Measurements from ENCODE around the gene RBM33. TPM values are rescaled to one million over a fixed set of nuclear protein-coding genes. Genes with fewer than 3 reads are reported as not detected.

Gene RBM33
- total RNA-seq, 1 donor from 2014 or later = 30.8 TPM

DNA sequence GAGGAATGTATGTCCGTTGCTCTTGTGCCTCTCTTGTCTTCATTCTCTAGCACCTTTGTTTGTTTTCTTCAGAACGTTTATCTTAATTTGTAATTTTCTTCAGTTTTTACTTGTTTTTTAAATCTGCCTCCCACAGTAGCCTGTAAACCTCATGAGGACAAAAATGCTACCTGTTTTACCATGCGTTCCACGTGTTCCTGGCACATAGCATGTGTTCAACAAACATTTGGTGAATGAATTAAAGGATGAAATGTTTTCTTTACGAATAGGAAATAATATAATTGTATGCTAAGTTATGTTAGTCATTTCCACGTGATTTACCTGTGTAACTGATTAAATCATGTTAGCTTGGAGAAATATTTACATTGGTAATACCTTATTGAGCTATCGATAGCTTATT is 2.2 kb downstream of the RBM33 start:
- intact Hi-C loops (cut with micrococcal nuclease) = no loop called here
- peak overlapping the region; percentile 96 for H3K4me3 ChIP-seq

GRCh38 chr7:155647302-155647701 is 2.8 kb downstream of the RBM33 start:
- H3K9me3 ChIP-seq (replicated peaks) = peaks cover 20% of the 10 kb centered on the region
- intact Hi-C loops (cut with micrococcal nuclease) = no loop called here
- peaks cover 25% of the 10 kb centered on the region for H3K36me3 ChIP-seq
- peaks cover 60% of the 10 kb centered on the region for H3K4me1 ChIP-seq
- H3K27me3 ChIP-seq (ENCODE audit: low read depth) = no peaks in the 10 kb centered on the region
- no peak for TF ChIP-seq CTCF (IDR thresholded peaks at IDR 0.05; ENCODE audit: borderline replicate concordance)
- H3K27ac ChIP-seq (replicated peaks) = no peak overlapping the region
- no peak overlapping the region for H3K4me3 ChIP-seq
- DNase-seq = no peak

More for the DNA sequence above, 2.2 kb downstream of the RBM33 start:
- no peak overlapping the region for H3K27ac ChIP-seq (replicated peaks)
- H3K9me3 ChIP-seq (replicated peaks) = peaks cover 20% of the 10 kb centered on the region
- peaks cover 29% of the 10 kb centered on the region for H3K36me3 ChIP-seq
- H3K27me3 ChIP-seq (ENCODE audit: low read depth) = no peaks in the 10 kb centered on the region
- TF ChIP-seq CTCF (IDR thresholded peaks at IDR 0.05; ENCODE audit: borderline replicate concordance) = no peak
- DNase-seq = no peak
- peaks cover 56% of the 10 kb centered on the region for H3K4me1 ChIP-seq

GRCh38 chr7:155647734-155648133 is 3.3 kb downstream of the RBM33 start:
- H3K4me1 ChIP-seq = peaks cover 63% of the 10 kb centered on the region
- peaks cover 20% of the 10 kb centered on the region for H3K9me3 ChIP-seq (replicated peaks)
- intact Hi-C loops (cut with micrococcal nuclease) = no loop called here
- H3K27me3 ChIP-seq (ENCODE audit: low read depth) = no peaks in the 10 kb centered on the region
- H3K27ac ChIP-seq (replicated peaks) = no peak overlapping the region
- H3K4me3 ChIP-seq = no peak overlapping the region
- no peak for DNase-seq
- peaks cover 25% of the 10 kb centered on the region for H3K36me3 ChIP-seq
- no peak for TF ChIP-seq CTCF (IDR thresholded peaks at IDR 0.05; ENCODE audit: borderline replicate concordance)

- Histone ChIP-seq H3K27me3 (ENCODE audit: low read depth) (no peaks in the 10 kb centered on the region), H3K4me1 (peaks cover 64% of the 10 kb centered on the region), H3K27ac (replicated peaks) (no peak overlapping the region), H3K36me3 (peaks cover 25% of the 10 kb centered on the region), H3K9me3 (replicated peaks) (peaks cover 20% of the 10 kb centered on the region), H3K4me3 (no peak overlapping the region)
- DNase-seq = no peak
- no peak for TF ChIP-seq CTCF (IDR thresholded peaks at IDR 0.05; ENCODE audit: borderline replicate concordance)
- intact Hi-C loops (cut with micrococcal nuclease) = no loop called here
Observed at GRCh38 chr7:155648752-155649339, 4.4 kb downstream of the RBM33 start.

- Histone ChIP-seq H3K27ac (replicated peaks) (no peak overlapping the region), H3K9me3 (replicated peaks) (peaks cover 20% of the 10 kb centered on the region), H3K27me3 (ENCODE audit: low read depth) (no peaks in the 10 kb centered on the region), H3K36me3 (peaks cover 25% of the 10 kb centered on the region), H3K4me3 (no peak overlapping the region), H3K4me1 (peaks cover 64% of the 10 kb centered on the region)
- intact Hi-C loops (cut with micrococcal nuclease) = no loop called here
- TF ChIP-seq CTCF (IDR thresholded peaks at IDR 0.05; ENCODE audit: borderline replicate concordance) = no peak
- no peak for DNase-seq
Observed at GRCh38 chr7:155649588-155649987, 5.1 kb downstream of the RBM33 start.
